ENCODE data around the gene KRT40.

The KRT40 gene

GRCh38 chr17:40931311-40931710 is 52.8 kb downstream of the KRT40 start:
- FAIRE-seq, result no peak
- DNase-seq (ENCODE audit: insufficient read length, low spot score), result no peak
- no peak for TF ChIP-seq POLR2A (IDR thresholded peaks at IDR 0.05; ENCODE audit: low read depth, low read length)
- no peak for TF ChIP-seq TAF1 (IDR thresholded peaks at IDR 0.05; ENCODE audit: low read depth, low read length)
- no peak for TF ChIP-seq SPI1 (IDR thresholded peaks at IDR 0.05; ENCODE audit: low read depth, low read length)
- TF ChIP-seq PAX5 (IDR thresholded peaks at IDR 0.05; ENCODE audit: insufficient read depth, low read length, severe bottlenecking), result no peak
- TF ChIP-seq POU2F2 (IDR thresholded peaks at IDR 0.05; ENCODE audit: low read depth, low read length), result no peak
- no peak for TF ChIP-seq POLR2AphosphoS5 (IDR thresholded peaks at IDR 0.05; ENCODE audit: low read depth, low read length)

All from GM12891 (cell line).